DND-41 (cell line): ENCODE results near the gene SMG6.

Source experiments
- ATAC-seq: fragments of 200-7000 bp; cut with Tn5 transposase; 3 replicates; pipeline ENCODE4 v1.9.1; 2021; ENCODE audit warnings: low read depth; ENCODE audit not compliant: insufficient read depth
- DNase-seq: peaks from one replicate; pipeline ENCODE4 v3.0.0-alpha.2; 2020
- H2AFZ ChIP-seq: 2 replicates; pipeline ENCODE4 v1.6.0; 2012; ENCODE audit warnings: low read depth, low read length
- H3K27ac ChIP-seq: 2 replicates; pipeline ENCODE4 v1.5.1; 2012; ENCODE audit warnings: low read length, inconsistent platforms
- H3K27me3 ChIP-seq: fragments of 200-600 bp; sonication (generic); 2 replicates; pipeline ENCODE4 v1.6.0; 2012; ENCODE audit warnings: low read length, mild to moderate bottlenecking, inconsistent platforms; ENCODE audit not compliant: insufficient read depth, poor library complexity
- H3K36me3 ChIP-seq: 2 replicates; pipeline ENCODE4 v1.5.1; 2012; ENCODE audit warnings: low read length, inconsistent platforms; ENCODE audit not compliant: insufficient read depth
- H3K4me1 ChIP-seq: 2 replicates; pipeline ENCODE4 v1.5.1; 2012; ENCODE audit warnings: mild to moderate bottlenecking, low read length; ENCODE audit not compliant: insufficient read depth
- H3K4me2 ChIP-seq: 2 replicates; pipeline ENCODE4 v1.6.0; 2012; ENCODE audit warnings: mild to moderate bottlenecking, moderate library complexity, low read length, inconsistent platforms; ENCODE audit not compliant: insufficient read depth
- H3K4me3 ChIP-seq, 2 experiments: fragments of 200-600 bp in 1 of 2; shearing (Covaris generic) in 1 of 2; 2 replicates each; pipeline ENCODE4 v1.5.1; 2012 to 2016; ENCODE audit warnings: inconsistent platforms in 2 of 2, low read length in 2 of 2, mild to moderate bottlenecking in 2 of 2, low read depth in 1 of 2, moderate library complexity in 1 of 2
- H3K79me2 ChIP-seq: 2 replicates; pipeline ENCODE4 v1.6.0; 2012; ENCODE audit warnings: low read length, inconsistent platforms; ENCODE audit not compliant: insufficient read depth
- H3K9ac ChIP-seq: 2 replicates; pipeline ENCODE4 v1.6.0; 2012; ENCODE audit warnings: low read depth, mild to moderate bottlenecking, inconsistent platforms, low read length, moderate library complexity
- H3K9me3 ChIP-seq: 2 replicates; pipeline ENCODE4 v1.5.1; 2012; ENCODE audit warnings: low read length, moderate library complexity, mild to moderate bottlenecking, inconsistent platforms; ENCODE audit not compliant: insufficient read depth, severe bottlenecking
- H4K20me1 ChIP-seq: 2 replicates; pipeline ENCODE4 v1.6.0; 2012; ENCODE audit warnings: low read length; ENCODE audit not compliant: insufficient read depth
- EZH2 ChIP-seq: IDR thresholded peaks from 3 replicates; pipeline ENCODE4 v1.6.1; 2012; ENCODE audit warnings: borderline replicate concordance, low read depth, mild to moderate bottlenecking, moderate library complexity, low read length, inconsistent platforms; ENCODE audit not compliant: severe bottlenecking
- TF ChIP-seq, protein P1 (sequence below): IDR thresholded peaks from 2 replicates; pipeline ENCODE4 v1.5.1; 2012; ENCODE audit warnings: borderline replicate concordance, low read length, moderate library complexity, mild to moderate bottlenecking; ENCODE audit not compliant: poor library complexity, severe bottlenecking; ENCODE audit errors: extremely low read depth

The SMG6 gene

DNA sequence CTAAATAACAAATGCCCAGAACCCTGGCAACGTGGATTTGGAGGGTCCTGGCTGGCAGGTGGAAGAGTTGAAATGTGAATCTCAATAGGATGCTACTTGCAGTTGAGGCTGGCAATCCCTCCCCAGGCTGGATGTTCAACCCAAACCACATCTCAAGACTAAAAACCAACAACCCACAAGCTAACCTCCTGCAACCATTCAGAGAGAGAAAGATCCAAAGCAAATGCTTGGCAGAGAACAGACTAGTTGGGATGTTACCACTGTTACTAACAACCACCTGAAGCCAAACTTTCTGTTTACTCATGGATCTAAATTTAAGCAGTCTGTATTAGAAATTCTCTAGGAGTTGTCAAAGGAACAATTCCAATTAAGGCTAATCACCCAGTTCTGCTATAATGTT, 27.9 kb downstream of the SMG6 start:
- H3K36me3 ChIP-seq: peaks cover 68% of the 10 kb centered on the region
- peaks cover 2% of the 10 kb centered on the region; the same call in 1 of the 2 replicates for H3K79me2 ChIP-seq
- no peak overlapping the region for H3K4me3 ChIP-seq
- no peak overlapping the region for H2AFZ ChIP-seq
- DNase-seq (no peak), ATAC-seq (peak; percentile 58)
- peak overlapping the region; percentile 32; the same call in 1 of the 2 replicates for H3K27ac ChIP-seq
- H3K4me2 ChIP-seq: no peak overlapping the region
- H3K9ac ChIP-seq: no peak overlapping the region
- H3K9me3 ChIP-seq: no peaks in the 10 kb centered on the region
- TF ChIP-seq, protein P1, sequence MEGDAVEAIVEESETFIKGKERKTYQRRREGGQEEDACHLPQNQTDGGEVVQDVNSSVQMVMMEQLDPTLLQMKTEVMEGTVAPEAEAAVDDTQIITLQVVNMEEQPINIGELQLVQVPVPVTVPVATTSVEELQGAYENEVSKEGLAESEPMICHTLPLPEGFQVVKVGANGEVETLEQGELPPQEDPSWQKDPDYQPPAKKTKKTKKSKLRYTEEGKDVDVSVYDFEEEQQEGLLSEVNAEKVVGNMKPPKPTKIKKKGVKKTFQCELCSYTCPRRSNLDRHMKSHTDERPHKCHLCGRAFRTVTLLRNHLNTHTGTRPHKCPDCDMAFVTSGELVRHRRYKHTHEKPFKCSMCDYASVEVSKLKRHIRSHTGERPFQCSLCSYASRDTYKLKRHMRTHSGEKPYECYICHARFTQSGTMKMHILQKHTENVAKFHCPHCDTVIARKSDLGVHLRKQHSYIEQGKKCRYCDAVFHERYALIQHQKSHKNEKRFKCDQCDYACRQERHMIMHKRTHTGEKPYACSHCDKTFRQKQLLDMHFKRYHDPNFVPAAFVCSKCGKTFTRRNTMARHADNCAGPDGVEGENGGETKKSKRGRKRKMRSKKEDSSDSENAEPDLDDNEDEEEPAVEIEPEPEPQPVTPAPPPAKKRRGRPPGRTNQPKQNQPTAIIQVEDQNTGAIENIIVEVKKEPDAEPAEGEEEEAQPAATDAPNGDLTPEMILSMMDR: no peak
- no peak for TF ChIP-seq EZH2
- peaks cover 9% of the 10 kb centered on the region; the same call in 1 of the 2 replicates for H3K4me1 ChIP-seq
- H3K27me3 ChIP-seq: no peaks in the 10 kb centered on the region
- no peaks in the 10 kb centered on the region for H4K20me1 ChIP-seq

DNA sequence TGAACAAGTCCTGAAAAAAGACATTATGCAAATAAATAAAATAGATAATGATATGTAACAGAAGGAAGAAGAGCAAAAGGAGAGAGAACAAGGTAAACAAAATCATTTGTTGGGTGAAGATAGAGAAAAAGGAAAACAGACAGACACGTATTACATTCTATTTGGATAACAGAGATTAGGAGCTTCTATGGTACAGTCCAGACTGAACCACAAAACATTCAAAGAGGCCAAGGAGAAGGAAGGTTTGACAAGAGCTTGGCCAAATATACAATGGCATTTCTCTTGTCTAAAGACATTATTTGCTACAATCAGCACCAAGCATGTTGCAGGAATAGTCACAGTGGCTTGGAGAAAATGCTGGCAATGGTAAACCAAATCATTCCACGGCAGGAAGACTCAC, 29.2 kb downstream of the SMG6 start:
- ATAC-seq (no peak), DNase-seq (no peak)
- H3K79me2 ChIP-seq: peaks cover 4% of the 10 kb centered on the region; the same call in 1 of the 2 replicates
- no peak overlapping the region for H3K9ac ChIP-seq
- peaks cover 65% of the 10 kb centered on the region for H3K36me3 ChIP-seq
- no peak for TF ChIP-seq EZH2
- TF ChIP-seq, protein P1: no peak
- no peaks in the 10 kb centered on the region for H3K9me3 ChIP-seq
- no peak overlapping the region for H3K27ac ChIP-seq
- H3K4me3 ChIP-seq: no peak overlapping the region
- peaks cover 9% of the 10 kb centered on the region; the same call in 1 of the 2 replicates for H3K4me1 ChIP-seq
- H3K27me3 ChIP-seq: no peaks in the 10 kb centered on the region
- H2AFZ ChIP-seq: no peak overlapping the region
- H4K20me1 ChIP-seq: no peaks in the 10 kb centered on the region
- H3K4me2 ChIP-seq: no peak overlapping the region

DNA sequence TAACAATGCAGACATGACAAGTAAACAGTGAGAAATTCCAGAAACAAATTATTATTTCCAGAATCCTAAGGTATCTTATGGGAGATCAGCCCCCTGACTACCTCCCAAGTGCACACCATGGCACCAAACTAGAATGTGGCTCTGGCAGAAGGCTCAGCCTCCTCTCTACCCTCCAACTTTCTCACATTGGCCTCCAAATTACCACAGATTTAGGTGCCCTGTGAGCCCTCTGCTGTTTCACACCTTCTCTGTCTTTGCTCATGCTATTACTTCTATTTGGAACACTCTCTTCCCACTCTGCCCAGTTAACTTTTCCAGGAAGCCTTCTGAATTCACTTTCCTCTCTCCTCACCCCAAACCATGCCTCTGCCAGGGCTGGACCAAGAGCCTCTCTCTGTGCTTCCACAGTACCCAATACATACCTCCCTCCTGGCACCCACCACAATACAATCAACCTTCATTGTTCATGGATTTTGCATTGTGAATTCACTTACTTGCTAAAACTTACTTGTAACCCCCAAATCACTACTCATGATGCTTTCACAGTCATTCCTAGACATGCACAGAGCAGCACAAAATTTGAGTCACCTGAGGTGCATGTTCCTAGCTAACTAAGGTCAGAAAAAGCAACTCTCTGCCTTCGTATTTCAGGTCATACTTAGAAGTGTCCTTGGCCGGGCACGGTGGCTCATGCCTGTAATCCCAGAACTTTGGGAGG, 31.4 kb downstream of the SMG6 start:
- H3K4me2 ChIP-seq: no peak overlapping the region
- H3K27me3 ChIP-seq: no peaks in the 10 kb centered on the region
- peaks cover 11% of the 10 kb centered on the region; the same call in 1 of the 2 replicates for H3K79me2 ChIP-seq
- no peak for DNase-seq
- no peaks in the 10 kb centered on the region for H3K9me3 ChIP-seq
- no peak overlapping the region for H3K9ac ChIP-seq
- TF ChIP-seq, protein P1: no peak
- no peak for TF ChIP-seq EZH2
- H4K20me1 ChIP-seq: no peaks in the 10 kb centered on the region
- peaks cover 26% of the 10 kb centered on the region for H3K4me1 ChIP-seq
- H3K27ac ChIP-seq: peak overlapping the region; percentile 6; the same call in 1 of the 2 replicates
- peaks cover 52% of the 10 kb centered on the region for H3K36me3 ChIP-seq
- ATAC-seq: no peak
- H2AFZ ChIP-seq: no peak overlapping the region
- no peak overlapping the region for H3K4me3 ChIP-seq
